Hematopoietic multipotent progenitor cell treated with erythropoietin and hydrocortisone succinate and interleukin-3 and kit ligand, for 15 days (in vitro differentiated cells): ENCODE results near the gene KLF2.
A peak's percentile ranks its signal among the peaks of the same experiment; 100 is the strongest.

Source experiments
- DNase-seq: peaks from one replicate; pipeline ENCODE4 v3.0.0-alpha.2; 2015; ENCODE audit warnings: low spot score

Gene KLF2

GRCh38 chr19:16308081-16308480 is 16.5 kb upstream of the KLF2 start:
- DNase-seq = no peak

- DNase-seq = no peak
These were observed 15.0 kb upstream of the KLF2 start for GRCh38 chr19:16309643-16310042.

GRCh38 chr19:16315825-16316505 is 8.7 kb upstream of the KLF2 start:
- DNase-seq = peak; percentile 26

GRCh38 chr19:16316506-16316882 is 8.1 kb upstream of the KLF2 start:
- no peak for DNase-seq

GRCh38 chr19:16319481-16319880 is 5.1 kb upstream of the KLF2 start:
- no peak for DNase-seq

- no peak for DNase-seq
These were observed 3.6 kb upstream of the KLF2 start for GRCh38 chr19:16320987-16321386.

- DNase-seq = no peak
These were observed 518 bp downstream of the KLF2 start for GRCh38 chr19:16325161-16325527.

GRCh38 chr19:16325641-16326400 is 1.2 kb downstream of the KLF2 start:
- no peak for DNase-seq

- no peak for DNase-seq
These were observed 2.0 kb downstream of the KLF2 start for GRCh38 chr19:16326401-16327168.

- no peak for DNase-seq
These were observed 2.5 kb downstream of the KLF2 start for GRCh38 chr19:16327169-16327475.

- DNase-seq = no peak
These were observed 2.9 kb downstream of the KLF2 start for GRCh38 chr19:16327501-16327900.

- no peak for DNase-seq
These were observed 3.5 kb downstream of the KLF2 start for GRCh38 chr19:16327911-16328823.

- no peak for DNase-seq
These were observed 4.3 kb downstream of the KLF2 start for GRCh38 chr19:16328824-16329482.

- peak; percentile 22 for DNase-seq
These were observed 5.8 kb downstream of the KLF2 start for GRCh38 chr19:16330368-16330801.

GRCh38 chr19:16330806-16331690 is 6.4 kb downstream of the KLF2 start:
- DNase-seq = no peak

GRCh38 chr19:16333001-16333586 is 8.5 kb downstream of the KLF2 start:
- DNase-seq = no peak

GRCh38 chr19:16334411-16334810 is 9.8 kb downstream of the KLF2 start:
- DNase-seq = no peak

- no peak for DNase-seq
These were observed 10.6 kb downstream of the KLF2 start for GRCh38 chr19:16335226-16335625.

- no peak for DNase-seq
These were observed 11.9 kb downstream of the KLF2 start for GRCh38 chr19:16336571-16336970.

GRCh38 chr19:16337809-16338469 is 13.3 kb downstream of the KLF2 start:
- DNase-seq = no peak
